ENCODE measurements around the gene ARL5C. TPM values are rescaled to one million over a fixed set of nuclear protein-coding genes. Genes with fewer than 3 reads are reported as not detected.
"Not testable (repeated sequence)": the region's sequence is repeated elsewhere in the genome, so short reads cannot be mapped to it uniquely, and the experiment has no call there.

The ARL5C gene
- total and polyA plus RNA-seq, 2 donors (not counting 1 experiment from before 2014, with no cell fraction given), result not detected

DNA sequence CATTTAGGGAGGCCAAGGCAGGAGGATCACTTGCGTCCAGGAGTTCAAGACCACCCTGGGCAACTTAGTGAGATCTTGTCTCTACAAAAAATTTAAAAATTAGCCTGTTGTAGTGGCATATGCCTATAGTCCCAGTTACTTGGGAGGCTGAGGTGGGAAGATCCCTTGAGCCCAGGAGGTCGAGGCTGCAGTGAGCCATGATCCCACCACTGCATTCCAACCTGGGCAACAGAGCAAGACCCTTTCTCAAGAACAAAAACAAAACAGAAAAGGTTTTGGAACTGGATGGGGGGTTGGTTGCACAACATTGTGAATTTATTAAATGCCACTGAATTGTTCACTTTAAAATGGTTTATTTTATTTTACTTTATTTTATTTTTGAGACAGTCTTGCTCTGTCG is 35.8 kb downstream of the ARL5C start:
- H3K27me3 ChIP-seq (replicated peaks in 1 of 4; ENCODE audit: control extremely low read depth in 1 of 4, control insufficient read depth in 3 of 4, insufficient read depth in 4 of 4, low read length in 3 of 4), result no peaks in the 10 kb centered on the region
- H3K4me1 ChIP-seq (ENCODE audit: control insufficient read depth in 2 of 2, insufficient read depth in 2 of 2, low read length in 2 of 2), result no peaks in the 10 kb centered on the region
- H3K27ac ChIP-seq (ENCODE audit: low read length in 2 of 2), result no peak overlapping the region
- TF ChIP-seq EZH2 (IDR thresholded peaks at IDR 0.05; ENCODE audit: borderline replicate concordance, insufficient read depth, low read depth, low read length, poor library complexity, severe bottlenecking), result no peak
- TF ChIP-seq, protein P1, sequence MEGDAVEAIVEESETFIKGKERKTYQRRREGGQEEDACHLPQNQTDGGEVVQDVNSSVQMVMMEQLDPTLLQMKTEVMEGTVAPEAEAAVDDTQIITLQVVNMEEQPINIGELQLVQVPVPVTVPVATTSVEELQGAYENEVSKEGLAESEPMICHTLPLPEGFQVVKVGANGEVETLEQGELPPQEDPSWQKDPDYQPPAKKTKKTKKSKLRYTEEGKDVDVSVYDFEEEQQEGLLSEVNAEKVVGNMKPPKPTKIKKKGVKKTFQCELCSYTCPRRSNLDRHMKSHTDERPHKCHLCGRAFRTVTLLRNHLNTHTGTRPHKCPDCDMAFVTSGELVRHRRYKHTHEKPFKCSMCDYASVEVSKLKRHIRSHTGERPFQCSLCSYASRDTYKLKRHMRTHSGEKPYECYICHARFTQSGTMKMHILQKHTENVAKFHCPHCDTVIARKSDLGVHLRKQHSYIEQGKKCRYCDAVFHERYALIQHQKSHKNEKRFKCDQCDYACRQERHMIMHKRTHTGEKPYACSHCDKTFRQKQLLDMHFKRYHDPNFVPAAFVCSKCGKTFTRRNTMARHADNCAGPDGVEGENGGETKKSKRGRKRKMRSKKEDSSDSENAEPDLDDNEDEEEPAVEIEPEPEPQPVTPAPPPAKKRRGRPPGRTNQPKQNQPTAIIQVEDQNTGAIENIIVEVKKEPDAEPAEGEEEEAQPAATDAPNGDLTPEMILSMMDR (IDR thresholded peaks at IDR 0.05), result no peak
- Mint-ChIP-seq H3K27me3 (no peaks in the 10 kb centered on the region), H3K4me3 (no peak overlapping the region), H3K27ac (no peak overlapping the region), H3K9me3 (ENCODE audit: insufficient read depth) (no peaks in the 10 kb centered on the region), H3K4me1 (no peaks in the 10 kb centered on the region)
- no peaks in the 10 kb centered on the region for H3K36me3 ChIP-seq (replicated peaks in 1 of 2; ENCODE audit: control extremely low read depth in 1 of 2, control insufficient read depth in 1 of 2, extremely low read depth in 1 of 2, insufficient read depth in 2 of 2, low read length in 1 of 2)
- H4K20me1 ChIP-seq (ENCODE audit: control insufficient read depth, insufficient read depth, low read length, poor library complexity, severe bottlenecking), result no peaks in the 10 kb centered on the region
- H3K4me3 ChIP-seq (ENCODE audit: control extremely low read depth in 1 of 5, extremely low read depth in 1 of 5, insufficient read depth in 1 of 5, low read depth in 2 of 5, low read length in 4 of 5), result no peak overlapping the region
- ATAC-seq (ENCODE audit: low read depth), result no peak
- intact Hi-C loops (cut with micrococcal nuclease), result no loop called here
- no peaks in the 10 kb centered on the region for H3K9me3 ChIP-seq (ENCODE audit: control extremely low read depth in 1 of 3, control insufficient read depth in 2 of 3, insufficient read depth in 1 of 3, low read length in 2 of 3)
- ChIA-PET POLR2A (no interaction called here), CTCF (no interaction called here)
- H2AFZ ChIP-seq (ENCODE audit: insufficient read depth, low read depth, low read length, poor library complexity, severe bottlenecking), result no peak overlapping the region
- H3K79me2 ChIP-seq (ENCODE audit: control insufficient read depth, insufficient read depth, low read length), result no peaks in the 10 kb centered on the region
- DNase-seq, result no peak
- H3K9ac ChIP-seq (ENCODE audit: low read length), result no peak overlapping the region
- WGBS (ENCODE audit: insufficient coverage), result 100% methylated on average over 1 of the region's 3 CpGs
- no peak overlapping the region for H3K4me2 ChIP-seq (replicated peaks; ENCODE audit: low read depth, low read length, poor library complexity, severe bottlenecking)

GRCh38 chr17:39129544-39129943 is 36.4 kb downstream of the ARL5C start:
- H2AFZ ChIP-seq (ENCODE audit: insufficient read depth, low read depth, low read length, poor library complexity, severe bottlenecking); H3K9ac ChIP-seq (ENCODE audit: low read length); POLR2A ChIA-PET; CTCF ChIA-PET; intact Hi-C loops (cut with micrococcal nuclease); H3K9me3 Mint-ChIP-seq (ENCODE audit: insufficient read depth); H3K27ac Mint-ChIP-seq; H3K27me3 Mint-ChIP-seq; H3K27me3 ChIP-seq (replicated peaks in 1 of 4; ENCODE audit: control extremely low read depth in 1 of 4, control insufficient read depth in 3 of 4, insufficient read depth in 4 of 4, low read length in 3 of 4); H3K4me3 Mint-ChIP-seq; H3K4me2 ChIP-seq (replicated peaks; ENCODE audit: low read depth, low read length, poor library complexity, severe bottlenecking); H3K4me1 Mint-ChIP-seq; H3K79me2 ChIP-seq (ENCODE audit: control insufficient read depth, insufficient read depth, low read length); ATAC-seq (ENCODE audit: low read depth); H4K20me1 ChIP-seq (ENCODE audit: control insufficient read depth, insufficient read depth, low read length, poor library complexity, severe bottlenecking); H3K9me3 ChIP-seq (ENCODE audit: control extremely low read depth in 1 of 3, control insufficient read depth in 2 of 3, insufficient read depth in 1 of 3, low read length in 2 of 3); H3K4me1 ChIP-seq (ENCODE audit: control insufficient read depth in 2 of 2, insufficient read depth in 2 of 2, low read length in 2 of 2); H3K36me3 ChIP-seq (replicated peaks in 1 of 2; ENCODE audit: control extremely low read depth in 1 of 2, control insufficient read depth in 1 of 2, extremely low read depth in 1 of 2, insufficient read depth in 2 of 2, low read length in 1 of 2); DNase-seq; H3K4me3 ChIP-seq (ENCODE audit: control extremely low read depth in 1 of 5, extremely low read depth in 1 of 5, insufficient read depth in 1 of 5, low read depth in 2 of 5, low read length in 4 of 5); H3K27ac ChIP-seq (ENCODE audit: low read length in 2 of 2): not testable (repeated sequence)
- no CpG with 5 or more reads among the region's 6 CpGs for WGBS (ENCODE audit: insufficient coverage)

Measured in B cell (primary cell).